CD4-positive, alpha-beta T cell treated with Interleukin-12 subunit alpha and Interleukin-12 subunit beta, for 1 hour (primary cell): Measurements from ENCODE around the gene GPR150.

Experiments used
- DNase-seq: peaks from one replicate; pipeline ENCODE4 v3.0.0-alpha.2; 2020

GPR150 gene

GRCh38 chr5:95655575-95655974 lies 35.7 kb downstream of the GPR150 start:
- no peak for DNase-seq

DNA sequence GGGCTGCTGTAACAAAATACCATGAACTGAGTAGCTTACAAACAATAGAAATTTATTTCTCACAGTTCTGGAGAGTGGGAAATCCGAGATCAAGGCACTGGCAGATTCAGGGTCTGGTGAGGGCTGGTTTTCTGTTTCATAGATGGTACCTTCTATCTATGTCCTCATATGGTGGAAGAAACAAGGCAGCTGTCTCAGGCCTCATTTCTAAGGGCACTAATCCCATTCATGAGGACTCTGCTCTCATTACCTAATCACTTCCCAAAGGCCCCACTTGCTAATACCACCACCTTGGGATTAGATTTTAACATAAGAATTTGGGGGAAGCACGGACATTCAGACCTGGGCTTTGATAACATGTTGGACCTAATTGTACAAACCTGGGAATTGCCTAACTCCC lies 40.2 kb downstream of the GPR150 start:
- no peak for DNase-seq

- no peak for DNase-seq
These were observed 43.1 kb downstream of the GPR150 start for GRCh38 chr5:95662946-95663345.

DNA sequence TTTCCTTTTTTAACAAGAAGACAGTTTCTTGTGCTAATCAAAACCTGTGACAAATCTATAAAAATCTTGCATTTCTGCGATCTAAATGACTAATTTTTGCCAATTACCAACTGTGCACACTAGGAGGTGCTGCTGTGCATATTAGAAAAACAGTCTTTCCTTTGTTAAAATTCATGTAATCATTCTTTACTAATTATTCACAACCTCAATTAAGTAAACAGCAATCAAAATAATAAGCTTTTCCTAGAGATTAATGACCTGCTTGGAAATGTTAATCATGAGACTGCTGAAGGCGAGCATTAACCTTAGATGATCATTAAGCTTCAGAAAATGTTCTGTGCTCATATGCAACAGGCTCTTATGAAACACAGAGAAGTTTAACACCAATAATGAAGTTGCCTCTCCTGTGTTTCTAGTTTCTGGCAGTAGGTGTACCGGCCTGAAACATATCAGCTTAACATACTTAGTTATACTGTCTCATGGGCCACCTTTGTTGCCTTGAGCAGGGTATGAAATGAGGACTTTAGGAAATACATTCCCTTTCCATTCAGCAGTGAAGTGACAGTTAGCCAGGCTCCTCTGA lies 44.4 kb downstream of the GPR150 start:
- DNase-seq = peak; percentile 50

DNA sequence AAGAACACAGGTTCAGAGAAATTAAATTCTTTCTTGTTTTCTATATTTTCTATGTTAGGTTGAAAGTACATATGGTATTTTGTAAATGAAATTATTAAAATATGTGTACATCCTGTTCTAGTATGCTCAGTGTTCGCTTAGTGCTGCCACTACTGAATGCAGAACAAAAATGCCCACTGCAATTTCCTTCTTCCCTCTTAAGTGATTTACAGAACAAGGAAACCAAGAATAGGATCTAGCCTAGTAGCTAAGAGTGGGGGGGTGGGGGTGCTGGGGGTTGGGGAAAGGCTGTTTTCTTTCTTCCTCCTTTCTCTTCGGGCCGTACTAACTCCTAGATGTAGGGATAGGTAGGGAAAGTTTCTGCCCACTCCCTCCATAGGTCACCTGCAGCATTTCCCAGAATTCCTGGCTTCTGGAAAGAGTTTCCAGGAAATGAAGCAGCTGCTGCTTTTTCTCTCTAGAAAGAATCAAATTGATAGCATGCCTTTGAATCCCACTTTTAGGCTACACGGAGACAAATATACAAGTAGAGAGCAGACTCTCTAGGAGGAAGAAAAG lies 47.3 kb downstream of the GPR150 start:
- no peak for DNase-seq

GRCh38 chr5:95667678-95668077 lies 47.8 kb downstream of the GPR150 start:
- DNase-seq = no peak

GRCh38 chr5:95668216-95668615 lies 48.3 kb downstream of the GPR150 start:
- no peak for DNase-seq

DNA sequence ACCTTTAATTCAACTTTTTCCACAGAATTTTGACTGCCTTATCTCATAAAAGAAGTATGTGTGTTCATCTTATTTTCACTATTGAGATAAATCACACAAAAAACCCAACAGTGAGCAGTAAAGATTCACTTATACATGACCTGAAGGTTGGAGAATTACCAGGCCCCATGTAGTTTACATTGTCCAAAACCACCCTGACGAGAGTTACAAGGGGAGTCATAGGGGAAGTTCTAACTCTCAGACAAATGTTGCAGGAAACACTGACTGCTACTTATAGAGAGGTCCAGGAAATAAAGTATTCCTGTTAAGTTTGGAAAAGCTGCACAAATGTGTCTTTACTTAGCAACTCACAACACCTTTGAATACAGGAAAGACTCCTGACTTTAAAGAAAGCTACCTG lies 48.8 kb downstream of the GPR150 start:
- no peak for DNase-seq

- no peak for DNase-seq
These were observed 49.7 kb downstream of the GPR150 start for GRCh38 chr5:95669540-95669939.

GRCh38 chr5:95669985-95670384 lies 50.1 kb downstream of the GPR150 start:
- no peak for DNase-seq

GRCh38 chr5:95670568-95670967 lies 50.7 kb downstream of the GPR150 start:
- no peak for DNase-seq
